Astrocyte (in vitro differentiated cells and primary cell): ENCODE results near the gene KRT82.

Experiments used
- EZH2 ChIP-seq: IDR thresholded peaks from 2 replicates; pipeline ENCODE4 v1.6.1; 2012; ENCODE audit warnings: mild to moderate bottlenecking, low read length, inconsistent platforms; ENCODE audit not compliant: insufficient read depth
- TF ChIP-seq, protein P1 (sequence below): IDR thresholded peaks from 2 replicates; pipeline ENCODE4 v1.5.1; 2011; ENCODE audit warnings: low read depth, mild to moderate bottlenecking, inconsistent platforms, low read length, moderate library complexity; ENCODE audit not compliant: insufficient read depth

DNA sequence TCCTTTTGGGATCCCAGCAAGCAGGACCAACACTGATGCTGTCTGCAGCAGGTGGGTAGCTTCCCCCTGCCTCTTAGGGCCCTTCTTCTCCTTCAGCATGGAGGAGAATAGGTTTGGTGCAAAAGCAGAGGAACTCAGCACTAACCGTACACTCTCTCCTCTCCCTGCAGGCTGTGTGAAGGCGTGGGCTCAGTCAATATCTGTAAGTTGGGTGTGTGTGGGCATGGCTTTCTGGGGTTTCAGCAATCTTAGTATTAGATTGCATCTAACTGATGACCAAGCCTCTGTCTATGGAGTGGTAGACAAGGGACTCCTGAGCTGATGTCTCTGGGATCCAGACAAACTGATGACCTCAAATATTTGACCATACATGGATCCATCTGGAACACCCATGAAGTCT is 53.2 kb downstream of the KRT82 start:
- TF ChIP-seq, protein P1, sequence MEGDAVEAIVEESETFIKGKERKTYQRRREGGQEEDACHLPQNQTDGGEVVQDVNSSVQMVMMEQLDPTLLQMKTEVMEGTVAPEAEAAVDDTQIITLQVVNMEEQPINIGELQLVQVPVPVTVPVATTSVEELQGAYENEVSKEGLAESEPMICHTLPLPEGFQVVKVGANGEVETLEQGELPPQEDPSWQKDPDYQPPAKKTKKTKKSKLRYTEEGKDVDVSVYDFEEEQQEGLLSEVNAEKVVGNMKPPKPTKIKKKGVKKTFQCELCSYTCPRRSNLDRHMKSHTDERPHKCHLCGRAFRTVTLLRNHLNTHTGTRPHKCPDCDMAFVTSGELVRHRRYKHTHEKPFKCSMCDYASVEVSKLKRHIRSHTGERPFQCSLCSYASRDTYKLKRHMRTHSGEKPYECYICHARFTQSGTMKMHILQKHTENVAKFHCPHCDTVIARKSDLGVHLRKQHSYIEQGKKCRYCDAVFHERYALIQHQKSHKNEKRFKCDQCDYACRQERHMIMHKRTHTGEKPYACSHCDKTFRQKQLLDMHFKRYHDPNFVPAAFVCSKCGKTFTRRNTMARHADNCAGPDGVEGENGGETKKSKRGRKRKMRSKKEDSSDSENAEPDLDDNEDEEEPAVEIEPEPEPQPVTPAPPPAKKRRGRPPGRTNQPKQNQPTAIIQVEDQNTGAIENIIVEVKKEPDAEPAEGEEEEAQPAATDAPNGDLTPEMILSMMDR, result no peak
- TF ChIP-seq EZH2, result no peak
